Ovary (tissue), 3 donors: ENCODE data around the gene ENOX1.

Source experiments
- CTCF ChIP-seq, 3 donors: fragments of 450-650 bp in 2 of 3; fragments of 200-600 bp in 1 of 3; IDR thresholded peaks; one replicate each; pipeline versions ENCODE4 v1.5.1 to v1.8.0; 2016 to 2022; ENCODE audit warnings: antibody characterized with exemption in 3 of 3, mild to moderate bottlenecking in 1 of 3
- EP300 ChIP-seq: sonication (generic); formaldehyde crosslinking; IDR thresholded peaks from one replicate; pipeline ENCODE4 v1.6.1; 2017; ENCODE audit warnings: antibody characterized with exemption
- POLR2A ChIP-seq: fragments of 450-650 bp; IDR thresholded peaks from one replicate; pipeline ENCODE4 v1.6.1; 2017; ENCODE audit warnings: antibody characterized with exemption, mild to moderate bottlenecking, moderate library complexity
- donor health status: DM: no; HTN: no; CAD: no.

GRCh38 chr13:43688227-43688907, 98.4 kb downstream of the ENOX1 start:
- TF ChIP-seq CTCF (IDR thresholded peaks at IDR 0.05) (no peak), POLR2A (no peak), EP300 (no peak)
